Stromal cell of bone marrow (primary cell): Measurements from ENCODE around the gene BUB3.

ENCODE experiments used
- DNase-seq: peaks from one replicate; pipeline ENCODE4 v3.0.0-alpha.2; 2012; ENCODE audit warnings: low read depth

The BUB3 gene

DNA sequence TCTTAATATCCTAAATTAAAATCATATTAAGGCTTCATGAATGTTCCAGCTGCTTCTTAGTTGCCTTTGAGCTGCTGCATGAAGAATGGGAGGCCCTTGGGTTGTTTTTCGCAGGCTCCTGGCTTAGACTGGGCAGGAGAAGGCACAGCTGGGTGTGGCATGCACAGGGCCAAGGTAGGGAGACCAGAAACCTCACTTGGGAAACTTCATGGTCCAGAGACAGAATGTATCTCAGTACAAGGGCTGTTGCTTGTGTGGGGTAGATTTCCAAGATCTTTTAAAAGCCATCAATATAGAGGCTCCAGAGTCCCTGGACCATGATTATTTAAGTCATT is 49.9 kb downstream of the BUB3 start:
- DNase-seq, result no peak

- DNase-seq, result no peak
Observed at GRCh38 chr10:123205041-123205440, 50.8 kb downstream of the BUB3 start.

DNA sequence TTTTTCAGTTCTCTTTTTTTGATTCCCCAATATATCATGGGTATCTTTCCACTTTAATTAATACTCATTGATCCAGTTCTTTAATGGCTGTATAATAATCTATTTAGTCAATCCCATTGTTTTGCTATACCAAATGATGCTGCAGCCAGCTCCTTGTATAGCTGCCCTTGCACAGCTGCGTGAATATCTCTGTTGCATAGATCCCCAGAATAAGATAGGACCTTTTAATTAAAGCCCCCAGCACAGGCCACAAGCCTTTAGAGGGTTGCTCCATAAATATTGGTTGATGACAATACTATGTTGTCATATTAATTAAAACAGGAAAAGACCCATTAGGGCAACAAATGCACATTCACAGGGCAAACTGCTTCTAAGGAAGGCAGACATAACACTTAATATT is 57.9 kb downstream of the BUB3 start:
- DNase-seq, result no peak

- DNase-seq, result no peak
Observed at GRCh38 chr10:123212640-123213039, 58.4 kb downstream of the BUB3 start.

DNA sequence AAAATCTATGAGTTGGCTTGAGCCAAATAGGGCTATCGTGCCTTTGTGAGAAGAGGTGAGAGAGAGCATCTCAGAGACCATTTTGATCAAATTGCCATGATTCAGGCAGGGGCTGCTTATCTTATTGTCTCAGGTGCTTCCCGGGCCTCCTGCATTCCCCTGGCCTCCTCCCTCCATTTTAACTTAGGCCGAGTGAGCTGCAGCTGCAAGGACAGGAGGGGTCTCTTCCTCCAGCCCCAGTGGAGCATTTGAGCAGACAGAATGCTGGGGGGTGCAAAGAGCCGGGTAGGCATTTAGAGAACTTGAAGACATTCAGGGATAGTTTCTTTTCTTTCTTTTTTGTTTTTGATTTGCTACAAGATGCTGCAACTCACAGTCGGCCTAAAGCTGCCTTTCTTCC is 59.0 kb downstream of the BUB3 start:
- no peak for DNase-seq
